Measurements from ENCODE around the gene DHCR24.
"Not testable (repeated sequence)": the region's sequence is repeated elsewhere in the genome, so short reads cannot be mapped to it uniquely, and the experiment has no call there.

The DHCR24 gene

DNA sequence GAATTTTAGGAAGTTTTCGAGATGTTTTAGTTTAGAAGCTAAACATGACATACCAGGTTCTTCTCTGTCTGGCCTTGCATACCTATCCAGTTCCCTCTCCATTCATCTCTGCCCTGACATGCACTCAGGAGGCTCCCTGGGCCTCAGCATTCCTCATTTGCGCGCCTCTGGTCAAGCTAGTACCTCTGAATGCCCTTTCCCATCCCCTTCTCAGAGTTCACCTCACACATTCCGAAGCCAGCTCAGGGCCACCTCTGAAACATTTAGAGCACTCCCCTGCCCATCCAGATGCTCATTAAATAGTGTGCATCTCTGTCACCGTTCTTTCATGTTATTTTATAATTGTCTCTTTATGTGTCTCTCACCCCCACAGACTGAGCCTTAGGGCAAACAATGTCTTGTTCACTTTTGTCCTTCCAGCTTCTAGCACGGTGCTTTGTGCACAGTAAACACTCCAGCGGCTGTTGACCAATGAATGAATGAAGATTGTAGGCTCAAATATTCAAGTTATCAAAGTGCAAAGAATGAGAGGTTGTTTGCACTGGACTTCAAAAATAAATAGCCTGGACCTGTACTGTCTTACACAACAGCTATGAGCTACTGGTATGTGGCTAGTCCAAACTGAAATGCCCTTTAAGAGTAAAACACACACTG is 1.2 kb upstream of the DHCR24 start:
- in situ Hi-C loops (cut with HindIII; ENCODE audit: low sequenced_read_pairs): no loop called here

- in situ Hi-C loops (cut with HindIII; ENCODE audit: low sequenced_read_pairs): no loop called here
Observed at GRCh38 chr1:54887665-54888071, 673 bp upstream of the DHCR24 start.

DNA sequence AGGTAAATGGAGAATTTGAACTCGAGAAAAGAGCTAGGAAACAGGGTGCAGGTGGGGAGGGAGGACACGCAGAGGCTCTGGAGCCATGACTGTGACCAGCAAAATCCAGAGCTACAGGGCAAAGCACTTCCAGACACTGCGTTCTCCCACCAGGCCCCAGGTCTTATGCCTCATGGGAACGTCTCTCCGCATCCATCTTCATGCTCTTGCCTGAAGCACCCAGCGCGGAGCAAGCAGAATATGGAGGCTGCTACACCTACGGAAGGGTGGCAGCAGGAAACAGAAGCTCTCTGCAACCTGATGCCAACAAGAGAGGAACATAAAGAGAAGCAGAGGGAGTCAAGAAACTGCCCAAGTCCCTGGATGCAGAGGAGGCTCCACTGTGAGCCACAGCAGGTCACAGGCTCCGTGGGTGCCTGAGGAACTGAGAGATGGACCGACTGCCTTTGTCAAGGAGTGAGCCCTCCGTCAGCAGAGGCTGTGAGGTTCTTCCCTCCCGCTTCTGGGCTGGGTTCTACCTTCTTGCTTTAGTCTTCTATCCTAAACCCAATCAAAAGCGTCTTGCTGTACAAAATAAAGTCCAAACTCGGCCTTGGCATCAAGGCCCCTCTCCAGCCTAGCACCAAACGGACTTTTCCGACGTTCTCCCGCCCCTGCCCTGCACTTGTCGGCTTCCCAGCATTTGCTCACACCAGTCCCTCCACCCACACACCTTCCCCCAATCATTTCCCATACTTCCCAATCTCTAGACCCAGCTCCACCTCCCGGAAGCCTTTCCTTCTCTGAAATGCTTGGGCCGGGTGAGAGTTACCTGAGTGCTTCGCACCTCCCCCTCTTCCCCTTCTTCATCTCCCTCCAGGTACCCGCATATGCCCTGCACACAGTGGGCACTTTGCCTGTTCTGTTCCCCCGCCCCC is 930 bp downstream of the DHCR24 start:
- in situ Hi-C loops (cut with HindIII; ENCODE audit: low sequenced_read_pairs): no loop called here

DNA sequence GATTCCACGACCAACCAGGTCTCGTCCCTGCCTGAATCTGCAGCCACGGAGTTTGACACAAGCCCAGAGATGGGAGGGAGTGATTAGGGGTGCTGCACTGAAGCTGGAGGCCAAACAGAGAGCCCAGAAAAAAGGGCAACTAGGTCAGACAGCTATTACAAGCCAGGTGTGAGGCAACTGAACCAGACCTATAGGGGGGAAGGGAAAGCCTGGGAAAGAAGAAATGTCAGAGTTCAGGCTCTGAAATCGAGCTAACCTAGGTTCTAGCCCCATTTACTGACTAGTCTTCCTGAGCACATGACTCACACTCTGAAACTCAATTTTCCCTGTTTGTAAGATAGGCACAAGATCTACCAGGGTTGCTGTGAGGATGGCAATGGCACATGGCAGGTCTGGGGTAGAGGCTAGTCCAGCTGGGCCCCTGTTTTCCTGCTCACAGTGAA is 1.7 kb downstream of the DHCR24 start:
- in situ Hi-C loops (cut with HindIII; ENCODE audit: low sequenced_read_pairs): no loop called here

DNA sequence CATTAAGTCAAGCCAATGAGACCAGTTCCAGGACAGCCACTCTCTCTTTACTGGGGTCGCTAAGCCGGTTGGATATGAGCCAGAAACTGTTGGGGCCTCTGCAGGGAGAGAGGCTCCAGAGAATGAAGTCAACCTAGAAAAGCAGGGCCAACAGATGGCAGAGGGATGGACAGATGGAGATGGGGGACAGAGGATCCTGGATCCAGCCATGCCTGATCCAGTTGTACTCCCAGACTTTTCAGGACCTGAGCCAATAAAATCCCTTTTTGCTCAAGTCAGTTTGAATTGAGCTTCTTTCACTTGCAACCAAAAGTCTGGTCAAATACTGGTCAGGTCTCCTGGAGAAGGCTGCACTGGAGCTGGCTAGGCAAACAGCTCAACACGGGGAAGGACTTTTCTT is 2.2 kb downstream of the DHCR24 start:
- in situ Hi-C loops (cut with HindIII; ENCODE audit: low sequenced_read_pairs): no loop called here

- in situ Hi-C loops (cut with HindIII; ENCODE audit: low sequenced_read_pairs): no loop called here
Observed at GRCh38 chr1:54884135-54884586, 2.8 kb downstream of the DHCR24 start.

DNA sequence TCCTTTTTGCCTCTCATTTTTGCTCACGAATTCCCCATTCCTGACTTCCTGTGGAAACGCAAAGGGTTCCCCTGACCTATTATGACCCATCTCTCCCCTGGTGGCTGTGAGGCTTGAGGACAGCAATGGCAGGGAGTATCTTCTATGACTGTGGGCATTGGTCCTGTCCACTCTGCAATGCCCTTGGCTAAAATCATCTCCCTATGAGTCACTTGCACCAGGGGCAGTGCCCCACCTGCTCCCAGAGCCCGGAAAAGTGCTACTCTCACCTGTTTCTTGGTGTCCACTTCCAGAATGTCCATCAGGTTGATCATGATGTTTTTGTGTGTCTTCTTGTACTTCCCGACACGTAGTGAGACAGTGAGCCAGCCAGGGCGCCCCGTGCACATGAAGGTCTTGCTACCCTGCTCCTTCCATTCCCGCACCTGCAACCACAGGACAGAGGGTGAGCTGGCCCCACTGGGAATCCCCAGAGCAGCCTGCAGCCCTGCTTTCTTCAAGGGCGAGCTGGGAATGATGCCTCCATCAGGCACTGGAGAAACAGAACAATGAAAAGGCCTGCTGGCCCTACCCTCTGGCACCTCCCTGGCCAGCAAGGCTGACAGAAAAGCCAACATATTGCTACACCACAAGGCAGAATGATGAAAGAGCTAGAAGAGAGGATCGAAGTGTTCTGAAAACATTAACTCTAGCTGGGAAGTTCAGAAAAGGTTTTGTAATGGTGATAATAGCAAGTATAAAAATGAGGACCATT is 3.5 kb downstream of the DHCR24 start:
- in situ Hi-C loops (cut with HindIII; ENCODE audit: low sequenced_read_pairs): no loop called here

GRCh38 chr1:54882519-54882918 is 4.5 kb downstream of the DHCR24 start:
- in situ Hi-C loops (cut with HindIII; ENCODE audit: low sequenced_read_pairs): no loop called here

- in situ Hi-C loops (cut with HindIII; ENCODE audit: low sequenced_read_pairs): not testable (repeated sequence)
Observed at GRCh38 chr1:54881604-54882003, 5.4 kb downstream of the DHCR24 start.

DNA sequence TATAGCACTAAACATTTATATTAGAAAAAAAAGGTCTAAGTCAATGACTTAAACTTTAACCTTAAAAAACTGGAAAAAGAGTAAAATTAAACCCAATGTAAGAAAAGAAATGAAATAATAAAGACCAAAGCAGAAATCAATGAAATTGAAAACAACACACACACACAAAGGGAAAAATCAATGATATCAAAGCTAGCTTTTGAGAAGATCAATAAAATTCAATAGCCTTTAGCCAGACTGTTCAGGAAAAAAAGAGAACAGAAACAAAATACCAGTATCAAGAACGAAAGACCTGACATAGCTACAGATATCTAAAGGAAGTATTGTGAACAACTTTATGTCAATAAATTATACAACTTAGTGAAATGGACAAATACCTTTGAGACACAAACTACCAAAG is 7.1 kb downstream of the DHCR24 start:
- in situ Hi-C loops (cut with HindIII; ENCODE audit: low sequenced_read_pairs): no loop called here

DNA sequence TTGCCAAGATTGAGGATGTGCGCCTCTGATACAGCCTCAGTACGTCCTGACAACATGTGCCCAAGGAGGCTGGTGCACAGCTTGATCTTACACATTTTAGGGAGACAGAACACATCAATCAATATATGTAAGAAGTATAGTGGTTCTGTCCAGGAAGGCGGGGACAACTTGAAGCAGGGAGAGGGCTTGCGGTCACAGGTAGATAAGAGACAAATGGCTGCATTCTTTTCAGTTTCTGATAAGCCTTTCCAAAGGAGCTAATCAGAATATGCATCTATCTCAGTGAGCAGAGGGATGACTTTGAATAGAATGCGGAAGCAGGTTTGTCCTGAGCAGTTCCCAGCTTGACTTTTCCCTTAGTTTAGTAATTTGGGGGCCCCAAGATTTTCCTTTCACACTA is 10.2 kb downstream of the DHCR24 start:
- in situ Hi-C loops (cut with HindIII; ENCODE audit: low sequenced_read_pairs): no loop called here

GRCh38 chr1:54875000-54875399 is 12.0 kb downstream of the DHCR24 start:
- in situ Hi-C loops (cut with HindIII; ENCODE audit: low sequenced_read_pairs): no loop called here

DNA sequence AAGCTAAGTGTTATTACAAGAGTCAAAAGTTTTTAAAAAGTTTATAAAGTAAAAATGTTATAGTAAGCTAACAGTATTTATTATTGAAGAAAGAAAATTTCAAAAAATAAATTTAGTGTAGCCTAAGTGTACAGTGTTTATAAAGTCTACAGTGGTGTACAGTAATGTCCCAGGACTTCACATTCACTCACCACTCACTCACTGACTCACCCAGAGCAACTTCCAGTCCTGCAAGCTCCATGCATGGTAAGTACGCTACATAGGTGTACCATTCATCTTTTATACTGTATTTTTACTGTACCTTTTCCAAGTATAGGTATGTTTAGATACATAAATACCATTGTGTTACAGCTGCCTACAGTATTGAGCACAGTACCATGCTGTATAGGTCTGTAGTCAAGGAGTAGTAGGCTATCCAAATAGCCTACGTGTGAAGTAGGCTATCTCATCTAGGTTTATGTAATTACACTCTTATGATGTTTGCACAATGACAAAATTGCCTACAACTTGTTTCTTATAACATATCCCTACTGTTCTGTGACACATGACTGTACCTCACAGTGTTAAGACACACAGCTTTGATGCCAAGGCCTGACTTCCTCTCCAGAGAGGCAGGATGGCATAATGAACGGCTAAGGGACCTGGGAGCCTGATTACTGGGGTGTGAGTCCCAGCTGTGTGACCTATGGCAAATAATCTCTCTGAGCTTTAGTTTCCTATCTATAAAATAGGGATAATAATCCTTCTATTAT is 12.7 kb downstream of the DHCR24 start:
- in situ Hi-C loops (cut with HindIII; ENCODE audit: low sequenced_read_pairs): no loop called here

- in situ Hi-C loops (cut with HindIII; ENCODE audit: low sequenced_read_pairs): no loop called here
Observed at GRCh38 chr1:54872036-54872331, 15.0 kb downstream of the DHCR24 start.

GRCh38 chr1:54871275-54872035 is 15.5 kb downstream of the DHCR24 start:
- in situ Hi-C loops (cut with HindIII; ENCODE audit: low sequenced_read_pairs): no loop called here

GRCh38 chr1:54870869-54871268 is 16.1 kb downstream of the DHCR24 start:
- in situ Hi-C loops (cut with HindIII; ENCODE audit: low sequenced_read_pairs): no loop called here

- in situ Hi-C loops (cut with HindIII; ENCODE audit: low sequenced_read_pairs): no loop called here
Observed at GRCh38 chr1:54869173-54869851, 17.7 kb downstream of the DHCR24 start.

GRCh38 chr1:54867717-54868057 is 19.3 kb downstream of the DHCR24 start:
- in situ Hi-C loops (cut with HindIII; ENCODE audit: low sequenced_read_pairs): no loop called here

DNA sequence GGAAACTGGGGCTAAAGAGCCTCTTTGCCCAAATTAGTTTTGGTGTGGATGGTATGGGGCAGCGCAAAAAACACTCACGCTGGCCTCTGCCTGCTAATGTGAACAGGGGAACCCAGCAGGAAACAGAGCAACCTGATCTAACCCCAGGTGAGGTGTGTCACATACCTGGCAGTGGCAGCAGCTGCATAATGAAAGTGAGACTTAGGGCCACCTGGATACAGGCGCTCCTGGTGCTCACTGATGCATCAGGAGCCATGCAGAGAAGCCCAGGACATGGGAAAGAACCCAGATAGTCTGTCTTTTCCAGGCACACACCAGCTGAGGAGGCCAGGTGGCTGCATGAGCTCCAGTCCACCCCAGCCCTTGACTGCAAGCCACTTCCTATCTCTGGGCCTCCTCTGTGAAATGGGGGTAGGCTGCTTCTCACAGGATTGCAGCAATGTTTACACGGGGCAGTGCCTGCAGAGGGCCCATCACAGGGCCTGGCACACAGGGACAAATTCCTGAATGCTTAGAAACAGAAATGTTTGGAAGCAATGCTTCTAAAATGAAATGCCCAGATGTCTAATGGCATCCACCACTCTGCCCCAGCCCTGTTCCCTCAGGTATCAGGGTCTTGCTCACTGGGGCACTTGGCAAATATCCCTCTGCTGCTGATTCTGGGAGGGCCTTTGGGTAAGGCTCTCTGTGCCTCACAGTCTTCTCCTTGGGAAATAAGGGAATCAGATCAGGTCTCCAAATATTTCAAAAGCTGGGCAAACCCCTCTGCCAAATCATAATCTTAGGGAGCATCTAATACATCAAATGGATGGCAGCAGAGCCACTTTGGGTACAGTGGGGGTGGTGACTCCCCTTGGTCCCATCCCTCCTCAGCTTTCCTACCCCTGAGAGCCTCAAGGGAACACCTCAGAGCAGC is 19.9 kb downstream of the DHCR24 start:
- in situ Hi-C loops (cut with HindIII; ENCODE audit: low sequenced_read_pairs): no loop called here
